Upper lobe of left lung (tissue), 6 donors: Measurements from ENCODE around the gene XPR1. TPM values are rescaled to one million over a fixed set of nuclear protein-coding genes. Genes with fewer than 3 reads are reported as not detected.

Experiments used
- ATAC-seq, 2 donors: fragments of 200-7000 bp; cut with Tn5 transposase; one replicate each; pipeline ENCODE4 v1.9.1; 2022; ENCODE audit warnings: mild to moderate bottlenecking in 2 of 2, moderate library complexity in 2 of 2; ENCODE audit not compliant: low FRiP score in 2 of 2
- DNase-seq, 2 donors: peaks; one replicate each; pipeline ENCODE4 v3.0.0-alpha.2; 2019 to 2020
- H3K27ac ChIP-seq, 4 donors: fragments of 200-600 bp; sonication (generic); one replicate each; pipeline ENCODE4 v1.5.1; 2016 to 2019
- H3K27me3 ChIP-seq, 4 donors: fragments of 200-600 bp; sonication (generic); one replicate each; pipeline ENCODE4 v1.5.1; 2017 to 2019
- H3K36me3 ChIP-seq, 4 donors: fragments of 200-600 bp; sonication (generic); one replicate each; pipeline ENCODE4 v1.5.1; 2016 to 2019
- H3K4me1 ChIP-seq, 4 donors: fragments of 200-600 bp; sonication (generic); one replicate each; pipeline ENCODE4 v1.5.1; 2018 to 2019
- H3K4me3 ChIP-seq, 4 donors: fragments of 200-600 bp; sonication (generic); one replicate each; pipeline ENCODE4 v1.5.1; 2017 to 2019; ENCODE audit warnings: mild to moderate bottlenecking in 2 of 4, moderate library complexity in 1 of 4
- H3K9me3 ChIP-seq, 4 donors: fragments of 200-600 bp; sonication (generic); one replicate each; pipeline ENCODE4 v1.5.1; 2018 to 2019
- CTCF ChIP-seq, 6 experiments: fragments of 450-650 bp in 4 of 6; fragments of 200-600 bp in 2 of 6; sonication (generic) in 2 of 6; IDR thresholded peaks; one replicate each; pipeline ENCODE4 v1.5.1; 2016 to 2019; ENCODE audit warnings: antibody characterized with exemption in 6 of 6
- EP300 ChIP-seq, 4 donors: sonication (generic); formaldehyde crosslinking; IDR thresholded peaks; one replicate each; pipeline ENCODE4 v1.5.1; 2017; ENCODE audit warnings: antibody characterized with exemption in 4 of 4, control low read depth in 2 of 4
- POLR2A ChIP-seq, 4 donors: fragments of 450-650 bp; IDR thresholded peaks; one replicate each; pipeline ENCODE4 v1.5.1; 2016 to 2017; ENCODE audit warnings: antibody characterized with exemption in 4 of 4, mild to moderate bottlenecking in 2 of 4
- POLR2AphosphoS5 ChIP-seq, 2 donors: sonication (generic); formaldehyde crosslinking; IDR thresholded peaks; one replicate each; pipeline ENCODE4 v1.5.1; 2017; ENCODE audit warnings: antibody characterized with exemption in 2 of 2
- WGBS, 2 donors: methylation state at CpG; one replicate each; pipeline ENCODE4 v1.1.5; 2017 to 2018; 5-methylcytosine and 5-hydroxymethylcytosine counted together
- total RNA-seq, 6 donors: library from RNA; depleted of rRNA in 4 of 6; stranded (reverse); fragments of >200 nt in 4 of 6; gene quantifications; one replicate each; pipeline versions ENCODE4 v1.1.0 to v1.2.1, GENCODE V29; 2016 to 2021
- donor health status: DM: no; HTN: no; CAD: no; lungs with moderate emphysema.
- donor health status: DM: no; HTN: yes; CAD: no; lungs with severe emphysema.

The XPR1 gene
- total RNA-seq, 6 donors from 2014 or later: 21.3 to 30.2 (median 25.3) TPM

- no peak for ATAC-seq
- WGBS, 2 donors: 100% methylated on average over 2 to 3 of the region's 3 CpGs
Observed at GRCh38 chr1:180896161-180896560, 264.3 kb downstream of the XPR1 start.

DNA sequence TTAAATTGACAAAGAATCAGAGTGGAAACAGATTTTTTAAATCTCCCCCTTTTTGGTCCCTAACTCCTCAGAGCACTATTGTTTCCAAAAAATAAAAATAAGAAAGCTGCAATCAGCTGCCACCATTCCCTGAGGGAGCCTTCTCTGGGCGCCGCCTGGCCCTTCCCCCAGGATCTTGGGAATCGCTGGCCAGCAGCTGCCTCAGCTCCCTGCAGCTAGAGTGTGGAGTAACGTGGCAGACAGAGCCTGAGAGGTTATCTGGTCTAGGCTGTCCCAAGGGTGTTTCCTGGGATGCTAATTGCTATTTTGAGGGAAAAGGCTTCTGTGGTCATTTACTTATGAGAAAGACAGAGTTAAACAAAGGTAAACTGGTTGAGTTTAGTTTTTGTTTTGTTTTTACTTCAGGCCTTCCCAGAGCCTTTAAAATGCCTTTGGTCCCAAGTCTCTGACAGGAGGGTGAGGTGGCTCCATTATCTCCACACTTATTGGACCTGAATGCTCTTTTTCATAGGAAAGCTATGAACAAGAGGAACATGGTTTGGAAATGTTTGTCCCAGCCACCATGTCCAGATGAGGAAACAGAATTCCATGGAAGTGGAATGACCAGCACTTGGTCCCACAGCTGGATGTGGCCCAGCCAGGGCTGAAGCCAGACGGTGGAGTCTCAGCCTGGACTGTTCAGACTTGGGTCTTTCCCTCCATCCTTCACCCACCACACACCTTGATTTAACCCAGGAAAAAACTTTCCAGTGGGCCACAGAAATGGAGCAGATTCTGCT, 266.8 kb downstream of the XPR1 start:
- DNase-seq (no peak), ATAC-seq (no peak)
- no peaks in the 10 kb centered on the region for H3K27me3 ChIP-seq
- H3K4me1 ChIP-seq: no peaks in the 10 kb centered on the region
- WGBS, 2 donors: 69 to 72% methylated on average over 5 of the region's 5 CpGs
- no peaks in the 10 kb centered on the region for H3K36me3 ChIP-seq
- H3K27ac ChIP-seq: no peak overlapping the region
- no peaks in the 10 kb centered on the region for H3K9me3 ChIP-seq
- no peak overlapping the region for H3K4me3 ChIP-seq
- TF ChIP-seq EP300 (IDR thresholded peaks at IDR 0.05): no peak
- TF ChIP-seq POLR2AphosphoS5 (IDR thresholded peaks at IDR 0.05): no peak
- no peak for TF ChIP-seq POLR2A (IDR thresholded peaks at IDR 0.05)
- no peak for TF ChIP-seq CTCF (IDR thresholded peaks at IDR 0.05)

More at GRCh38 chr1:180896161-180896560, 264.3 kb downstream of the XPR1 start:
- no peak overlapping the region for H3K27ac ChIP-seq
- no peak for TF ChIP-seq CTCF (IDR thresholded peaks at IDR 0.05)
- TF ChIP-seq POLR2AphosphoS5 (IDR thresholded peaks at IDR 0.05): no peak
- H3K4me3 ChIP-seq: no peak overlapping the region
- no peaks in the 10 kb centered on the region for H3K36me3 ChIP-seq
- no peaks in the 10 kb centered on the region for H3K4me1 ChIP-seq
- DNase-seq: no peak
- no peaks in the 10 kb centered on the region for H3K9me3 ChIP-seq
- H3K27me3 ChIP-seq: no peaks in the 10 kb centered on the region

- Histone ChIP-seq H3K36me3 (no peaks in the 10 kb centered on the region), H3K27ac (no peak overlapping the region), H3K9me3 (no peaks in the 10 kb centered on the region), H3K27me3 (no peaks in the 10 kb centered on the region), H3K4me3 (no peak overlapping the region), H3K4me1 (no peaks in the 10 kb centered on the region)
- DNase-seq: no peak
- TF ChIP-seq CTCF (IDR thresholded peaks at IDR 0.05) (no peak), EP300 (IDR thresholded peaks at IDR 0.05) (no peak), POLR2A (IDR thresholded peaks at IDR 0.05) (no peak), POLR2AphosphoS5 (IDR thresholded peaks at IDR 0.05) (no peak)
- ATAC-seq: no peak
- WGBS, 2 donors: 94% methylated on average over 5 of the region's 7 CpGs; no CpG with 5 or more reads in 1 of the 2 donors
Observed at GRCh38 chr1:180899262-180899661, 267.4 kb downstream of the XPR1 start.

- Histone ChIP-seq H3K27me3 (no peaks in the 10 kb centered on the region), H3K27ac (no peak overlapping the region), H3K9me3 (no peaks in the 10 kb centered on the region), H3K4me1 (no peaks in the 10 kb centered on the region), H3K4me3 (no peak overlapping the region), H3K36me3 (no peaks in the 10 kb centered on the region)
- DNase-seq (no peak), ATAC-seq (no peak)
- whole genome bisulfite sequencing, 2 donors: 82 to 84% methylated on average over 13 of the region's 13 CpGs
- TF ChIP-seq POLR2AphosphoS5 (IDR thresholded peaks at IDR 0.05) (no peak), CTCF (IDR thresholded peaks at IDR 0.05) (no peak), EP300 (IDR thresholded peaks at IDR 0.05) (no peak), POLR2A (IDR thresholded peaks at IDR 0.05) (no peak)
Observed at GRCh38 chr1:180901076-180901990, 269.5 kb downstream of the XPR1 start.
